GM11168 (cell line): ENCODE results near the gene CD276.
"Not testable (repeated sequence)": the region's sequence is repeated elsewhere in the genome, so short reads cannot be mapped to it uniquely, and the experiment has no call there.

ENCODE experiments used
- in situ Hi-C: fragments of 300-500 bp; cut with MboI; formaldehyde crosslinking; loops from one replicate; pipeline ENCODE4 v1.12.0; 2022; ENCODE audit warnings: low sequenced_read_pairs; ENCODE audit not compliant: unreplicated experiment

Gene CD276

DNA sequence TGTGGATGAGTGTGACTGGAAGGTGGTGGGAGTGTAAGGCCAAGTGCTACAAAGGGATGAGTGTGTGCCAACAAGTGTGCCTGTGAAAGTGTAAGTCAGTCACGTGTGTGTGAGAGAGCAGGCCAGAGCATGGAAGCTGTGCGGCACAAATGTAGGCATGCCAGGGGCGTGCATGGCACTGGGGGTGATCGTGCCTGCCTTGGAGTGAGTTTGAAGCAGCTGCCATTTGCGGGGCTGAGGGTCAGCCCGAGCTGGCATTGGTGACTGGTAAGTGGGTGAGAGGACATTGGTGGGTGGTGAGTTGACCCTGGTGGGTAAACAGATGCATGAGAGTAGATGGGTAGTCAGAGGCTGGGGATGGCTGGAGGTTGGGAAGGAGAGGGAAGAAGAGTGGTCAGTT lies 24.5 kb downstream of the CD276 start:
- in situ Hi-C loops: no loop called here

DNA sequence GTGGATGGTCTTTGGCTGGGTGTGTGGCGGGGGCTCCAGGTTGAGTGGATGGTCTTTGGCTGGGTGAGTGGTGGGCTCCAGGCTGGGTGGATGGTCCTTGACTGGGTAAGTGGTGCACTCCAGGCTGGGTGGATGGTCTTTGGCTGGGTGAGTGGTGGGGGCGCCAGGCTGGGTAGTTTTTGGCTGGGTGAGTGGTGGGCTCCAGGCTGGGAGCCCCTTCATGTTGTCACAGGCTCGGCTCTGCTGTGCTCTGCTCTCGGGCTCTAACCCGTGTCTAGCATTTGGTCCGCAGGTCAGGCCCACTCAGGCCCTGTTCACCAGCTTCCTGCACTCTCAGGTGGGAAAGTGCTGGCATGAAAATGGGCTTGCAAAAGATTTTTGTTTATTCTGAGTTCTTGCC lies 25.1 kb downstream of the CD276 start:
- in situ Hi-C loops: no loop called here

DNA sequence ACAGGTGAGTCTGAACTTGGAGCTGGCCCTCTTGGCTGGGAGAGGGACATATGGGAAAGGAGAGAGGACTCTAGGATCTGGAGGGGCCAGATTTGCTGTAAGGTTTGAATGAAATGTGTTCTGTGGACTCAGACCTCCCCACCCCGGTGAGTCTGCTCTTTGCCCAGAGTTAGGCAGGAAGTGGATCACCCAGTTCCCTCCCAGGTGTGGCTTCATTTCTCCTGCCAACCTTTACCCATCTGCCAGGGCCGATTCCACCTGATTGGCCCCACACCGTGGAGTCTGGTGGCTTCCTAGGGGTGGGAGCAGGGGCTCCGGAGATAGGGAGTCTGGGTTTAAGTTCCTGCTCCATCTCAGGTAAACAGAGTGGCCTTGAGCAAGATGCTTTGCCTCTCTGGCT lies 25.5 kb downstream of the CD276 start:
- in situ Hi-C loops: no loop called here

DNA sequence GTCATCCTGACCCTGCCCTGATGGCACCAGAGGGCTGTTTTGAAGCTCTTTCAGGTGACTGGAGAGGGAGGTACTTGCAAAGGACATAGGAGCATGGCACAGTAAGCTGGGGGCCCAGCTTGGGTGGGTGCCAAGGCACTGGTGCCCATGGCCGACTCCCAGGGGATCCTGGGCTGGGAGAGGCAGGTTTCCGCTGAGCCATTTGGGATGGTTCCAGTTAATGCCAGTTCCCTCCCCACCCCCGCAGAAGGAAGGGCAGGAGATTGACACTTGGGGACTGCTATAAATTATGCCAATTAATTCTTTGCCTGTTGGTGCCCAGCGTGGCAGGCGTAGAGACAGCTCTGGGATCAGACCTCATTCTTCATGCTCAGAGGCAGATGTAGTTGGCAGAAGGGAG lies 26.1 kb downstream of the CD276 start:
- in situ Hi-C loops: no loop called here

DNA sequence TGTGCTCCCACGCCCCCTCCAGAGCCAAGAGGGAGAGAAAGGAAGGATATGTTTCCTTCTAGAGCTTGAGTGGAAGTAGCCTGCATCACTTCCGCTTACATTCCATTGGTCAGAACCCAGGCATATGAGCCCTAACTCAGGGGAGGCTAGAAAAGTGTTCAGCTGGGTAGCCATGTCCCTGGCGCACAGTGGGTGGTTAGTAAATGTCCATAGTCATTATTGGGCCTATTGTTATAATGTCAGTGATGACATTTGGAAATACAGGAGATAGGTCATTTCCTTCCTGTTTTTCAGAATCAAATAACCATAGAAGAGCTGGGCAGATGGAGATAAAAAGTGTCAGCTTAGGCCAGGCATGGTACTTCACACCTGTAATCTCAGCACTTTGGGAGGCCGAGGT lies 27.3 kb downstream of the CD276 start:
- in situ Hi-C loops: no loop called here

DNA sequence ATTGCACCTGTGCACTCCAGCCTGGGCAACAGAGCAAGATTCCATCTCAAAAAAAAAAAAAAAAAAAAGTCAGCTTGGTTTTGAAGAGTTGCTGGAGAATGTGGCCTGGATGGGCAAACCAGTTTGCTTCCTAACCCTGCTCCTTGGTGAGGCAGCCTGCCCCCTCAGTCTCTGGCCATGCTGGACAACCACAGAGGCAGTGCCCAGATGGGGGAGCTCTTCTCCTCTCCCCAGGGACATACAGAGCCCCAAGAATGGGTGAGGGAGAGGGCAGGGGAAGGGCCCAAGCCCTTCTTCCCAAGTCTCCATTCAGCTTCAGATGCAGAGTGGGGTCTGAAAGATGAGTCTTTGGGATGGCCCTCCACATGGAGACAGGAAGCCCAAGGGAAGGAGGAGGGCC lies 27.9 kb downstream of the CD276 start:
- in situ Hi-C loops: no loop called here

DNA sequence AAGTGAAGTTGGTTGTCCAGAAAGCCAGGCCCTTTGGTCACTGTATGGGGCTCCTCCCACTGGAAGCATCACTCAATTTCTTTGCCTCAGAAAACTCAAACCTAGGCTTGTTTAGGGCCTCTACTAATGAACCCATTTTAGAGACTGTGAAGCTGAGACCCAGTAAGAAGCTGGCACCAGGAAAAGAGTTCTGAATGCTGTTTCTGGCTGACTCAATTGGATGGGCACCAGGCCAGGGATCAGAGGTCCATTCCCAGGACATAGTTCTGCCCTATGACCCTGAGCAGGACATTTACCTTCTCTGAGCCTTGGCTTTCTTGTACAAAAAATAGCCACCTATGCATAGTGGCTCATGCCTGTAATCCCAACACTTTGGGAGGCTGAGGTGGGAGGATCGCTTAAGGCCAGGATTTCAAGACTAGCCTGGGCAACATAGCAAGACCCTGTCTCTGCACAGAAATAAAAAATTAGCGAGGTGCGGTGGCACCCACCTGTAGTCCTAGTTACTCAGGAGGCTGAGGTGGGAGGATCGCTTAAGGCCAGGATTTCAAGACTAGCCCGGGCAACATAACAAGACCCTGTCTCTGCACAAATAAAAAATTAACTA lies 30.6 kb downstream of the CD276 start:
- in situ Hi-C loops: no loop called here

DNA sequence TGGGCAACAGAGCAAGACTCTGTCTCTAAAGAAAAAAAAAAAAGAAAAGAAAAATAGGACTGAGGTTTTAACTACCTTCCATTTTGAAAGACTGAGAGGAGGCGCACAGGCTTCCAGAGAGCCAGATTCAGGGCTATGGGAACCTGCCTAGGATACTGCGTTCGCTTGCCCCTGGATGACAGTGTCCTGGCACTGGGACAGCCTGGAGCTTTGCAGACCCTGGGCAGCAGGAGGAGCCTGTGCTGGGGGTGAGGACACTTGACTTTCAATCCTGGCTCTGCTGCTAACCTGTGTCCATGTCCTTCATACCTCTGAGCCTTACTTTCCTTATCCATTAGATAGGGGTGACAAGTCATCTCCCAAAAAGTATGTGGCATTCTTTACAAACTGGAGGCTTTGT lies 31.2 kb downstream of the CD276 start:
- in situ Hi-C loops: no loop called here

DNA sequence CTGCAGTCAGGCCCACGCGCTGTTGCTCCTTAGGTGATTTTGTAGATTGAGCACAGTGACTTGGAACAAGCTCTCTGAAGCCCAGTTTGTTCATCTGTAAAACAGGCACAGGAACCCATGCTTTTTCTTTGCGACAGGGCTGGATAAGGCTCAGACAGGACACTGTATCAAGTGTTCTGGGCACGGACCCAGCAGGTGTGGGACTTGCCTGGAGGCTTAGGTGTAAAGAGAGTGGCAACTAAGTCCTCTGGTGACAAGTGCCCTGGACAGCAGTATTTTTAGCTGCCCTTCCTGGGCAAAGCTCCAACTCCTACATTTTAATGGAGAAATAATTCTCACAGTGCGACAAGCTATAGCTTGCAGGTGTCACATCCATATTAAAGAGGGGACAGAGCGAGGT lies 32.2 kb downstream of the CD276 start:
- in situ Hi-C loops: no loop called here

DNA sequence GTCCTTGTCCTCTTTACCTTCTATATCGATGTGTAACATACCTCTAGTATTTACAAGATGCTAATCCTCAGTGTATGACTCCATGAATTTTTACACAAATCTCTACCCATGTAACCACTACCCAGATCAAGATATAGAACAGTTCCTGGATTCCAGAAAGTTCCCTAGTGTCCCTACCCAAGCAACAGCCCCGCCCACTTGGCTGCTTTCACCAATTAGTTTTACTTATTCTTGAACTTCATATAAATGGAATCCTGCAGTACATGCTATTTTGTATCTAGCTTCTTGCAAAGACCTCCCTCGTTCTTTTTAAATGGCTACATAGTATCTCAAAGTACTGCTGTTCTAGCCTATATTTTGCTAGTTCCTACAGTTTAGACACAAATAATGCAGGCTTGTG lies 33.0 kb downstream of the CD276 start:
- in situ Hi-C loops: no loop called here

DNA sequence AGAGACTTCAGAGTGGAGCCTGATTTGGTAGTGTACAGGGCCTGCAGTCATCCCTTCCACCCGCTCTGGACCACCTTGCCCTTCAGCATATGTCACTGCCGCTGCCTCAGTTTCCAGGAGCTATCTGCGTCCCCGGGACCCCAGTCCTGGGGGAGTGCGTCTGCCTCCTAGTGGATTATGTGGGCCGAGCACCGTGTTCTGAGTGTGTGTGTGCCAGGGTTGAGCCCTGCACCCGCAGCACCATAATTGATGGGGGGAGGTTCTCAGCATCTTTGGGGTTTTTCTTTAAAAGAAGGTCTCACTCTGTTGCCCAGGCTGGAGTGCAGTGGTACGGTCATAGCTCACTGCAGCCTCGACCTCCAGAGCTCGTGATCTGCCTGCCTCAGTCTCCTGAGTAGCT lies 33.6 kb downstream of the CD276 start:
- in situ Hi-C loops: no loop called here

DNA sequence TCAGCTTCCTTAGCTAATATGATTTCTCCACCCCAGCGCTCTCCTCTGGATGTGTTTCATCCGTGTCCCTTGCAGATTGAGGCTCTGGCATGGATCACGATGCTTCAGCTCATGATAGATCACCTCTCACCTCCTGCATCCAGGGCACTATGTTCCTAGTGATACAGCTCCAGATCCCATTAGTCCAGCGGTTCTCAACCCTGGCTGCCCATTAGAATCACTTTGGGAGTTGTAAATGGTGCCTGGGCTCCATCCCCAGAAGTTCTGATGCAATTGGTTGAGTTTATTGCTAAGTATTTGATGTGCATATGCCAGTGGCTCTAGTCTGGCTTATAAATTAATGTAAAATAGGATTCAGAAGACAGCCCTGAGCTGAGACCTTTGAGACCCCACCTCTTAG lies 34.5 kb downstream of the CD276 start:
- in situ Hi-C loops: no loop called here

DNA sequence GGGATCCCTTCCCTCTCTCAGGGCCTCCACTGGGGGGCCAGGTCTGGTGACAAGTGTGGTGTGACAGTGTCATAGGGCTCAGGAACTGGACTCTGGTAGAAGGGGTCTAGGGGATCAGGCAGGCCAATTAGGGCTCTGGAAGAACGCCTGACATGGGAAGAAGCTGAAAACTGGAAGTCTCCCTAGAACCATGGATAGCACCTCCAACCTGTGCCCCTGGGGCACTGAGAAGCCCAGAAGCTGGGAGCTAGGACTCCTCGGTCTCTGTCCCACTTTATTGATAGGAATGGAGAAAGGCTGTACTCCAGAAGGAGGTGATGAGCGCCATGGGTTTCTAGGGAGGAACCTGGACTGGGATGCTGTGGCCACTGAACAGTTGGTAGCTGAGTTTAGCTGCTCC lies 38.2 kb downstream of the CD276 start:
- in situ Hi-C loops: no loop called here

DNA sequence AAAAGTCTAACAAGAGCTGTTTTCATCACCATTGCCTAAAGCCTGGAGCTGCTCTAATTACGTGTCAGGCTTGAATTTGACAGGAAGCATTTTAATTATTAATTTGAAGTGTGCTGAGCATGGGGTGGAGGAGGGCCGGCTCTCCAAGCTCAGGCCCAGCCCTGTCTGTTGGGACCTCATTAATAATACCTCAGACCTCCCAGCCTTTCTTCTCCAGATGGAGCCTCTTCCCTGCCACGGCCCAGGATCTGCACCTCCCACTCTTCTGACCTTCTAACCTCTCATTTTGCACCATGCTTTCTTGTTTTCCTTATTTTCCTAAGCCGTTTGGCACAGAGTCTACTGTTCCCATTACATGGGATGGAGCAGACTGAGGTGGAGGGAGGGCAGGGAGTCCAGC lies 39.0 kb downstream of the CD276 start:
- in situ Hi-C loops: no loop called here

DNA sequence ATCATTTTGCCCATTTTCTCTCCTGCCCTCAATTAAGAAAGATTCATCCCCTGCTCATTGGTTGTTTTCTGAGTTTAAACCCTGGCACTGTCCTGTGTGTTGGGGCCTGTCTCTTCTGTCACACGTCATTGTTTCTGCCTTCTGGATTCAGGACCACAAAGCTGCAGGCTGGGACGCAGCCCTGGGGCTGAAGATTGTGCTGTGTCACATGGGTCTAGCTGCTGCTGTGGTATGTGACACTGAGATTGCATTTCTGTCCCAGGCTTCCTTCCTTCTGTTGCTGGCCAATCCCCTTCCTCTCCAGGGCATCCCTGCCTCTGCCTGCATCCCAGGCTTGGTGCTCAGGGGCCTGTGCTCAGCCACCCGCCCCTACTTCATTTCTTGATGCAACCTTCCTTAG lies 40.0 kb downstream of the CD276 start:
- in situ Hi-C loops: no loop called here

DNA sequence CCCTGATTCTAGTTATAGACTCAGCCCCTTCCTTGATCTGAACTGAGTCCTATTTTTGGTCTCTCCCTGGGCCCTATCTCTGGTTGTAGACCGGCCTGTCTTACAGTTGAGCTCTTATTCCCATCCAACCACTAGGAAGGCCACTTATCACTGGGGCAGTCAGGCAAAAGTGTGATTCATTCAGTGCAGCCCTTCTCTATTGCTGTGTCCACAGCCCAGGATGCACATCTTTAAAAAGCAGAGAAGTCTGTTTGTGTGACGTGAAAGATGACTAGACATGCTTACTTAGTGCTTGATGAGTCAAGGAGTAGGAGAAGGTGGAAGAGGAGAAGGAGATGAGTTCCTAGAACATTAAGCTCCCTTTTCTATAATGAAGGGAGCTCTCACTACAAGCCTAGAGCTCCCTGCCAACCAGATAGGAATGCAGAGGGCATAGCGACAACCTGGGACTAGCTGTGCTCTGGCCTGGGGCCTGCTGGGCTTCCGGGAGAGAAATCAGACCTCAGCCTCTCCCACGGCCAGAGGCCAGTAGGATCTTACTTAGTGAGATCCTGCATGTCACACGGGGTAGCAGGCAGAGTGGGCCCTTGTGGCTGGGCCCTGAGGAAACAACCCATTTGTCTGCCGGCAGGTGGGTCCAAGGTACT lies 43.3 kb downstream of the CD276 start:
- in situ Hi-C loops: no loop called here

DNA sequence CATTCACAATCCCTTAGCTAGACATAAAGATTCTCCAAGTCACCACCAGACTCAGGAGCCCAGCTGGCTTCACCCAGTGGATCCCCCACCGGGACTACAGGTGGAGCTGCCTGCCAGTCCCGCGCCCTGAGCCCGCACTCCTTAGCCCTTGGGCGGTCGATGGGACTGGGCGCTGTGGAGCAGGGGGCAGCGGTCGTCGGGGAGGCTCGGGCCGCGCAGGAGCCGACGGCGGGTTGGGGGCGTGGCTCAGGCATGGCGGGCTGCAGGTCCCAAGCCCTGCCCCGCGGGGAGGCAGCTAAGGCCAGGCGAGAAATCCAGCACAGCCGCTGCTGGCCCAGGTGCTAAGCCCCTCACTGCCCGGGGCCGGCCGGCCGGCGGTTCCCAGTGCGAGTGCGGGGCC lies 47.9 kb downstream of the CD276 start:
- in situ Hi-C loops: not testable (repeated sequence)

DNA sequence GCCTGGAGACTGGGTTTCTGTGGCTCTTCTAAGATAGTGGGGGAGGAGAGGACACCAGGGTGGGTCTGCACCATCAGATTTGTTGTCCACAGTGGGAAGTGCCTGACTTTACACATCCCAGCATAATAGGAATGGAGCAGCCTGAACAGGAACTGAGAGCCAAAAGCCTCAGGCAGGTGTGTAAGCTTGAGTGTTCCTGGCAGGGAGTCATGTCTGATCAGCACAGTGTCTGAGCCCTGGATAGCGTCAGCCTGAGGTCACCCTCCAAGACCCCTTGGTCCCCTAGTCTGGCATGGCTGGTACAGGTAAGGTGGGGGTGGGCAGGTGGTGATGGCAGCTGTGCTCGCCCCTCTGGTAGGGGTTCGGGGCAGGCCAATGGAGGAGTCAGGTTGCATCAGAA lies 48.7 kb downstream of the CD276 start:
- in situ Hi-C loops: no loop called here

DNA sequence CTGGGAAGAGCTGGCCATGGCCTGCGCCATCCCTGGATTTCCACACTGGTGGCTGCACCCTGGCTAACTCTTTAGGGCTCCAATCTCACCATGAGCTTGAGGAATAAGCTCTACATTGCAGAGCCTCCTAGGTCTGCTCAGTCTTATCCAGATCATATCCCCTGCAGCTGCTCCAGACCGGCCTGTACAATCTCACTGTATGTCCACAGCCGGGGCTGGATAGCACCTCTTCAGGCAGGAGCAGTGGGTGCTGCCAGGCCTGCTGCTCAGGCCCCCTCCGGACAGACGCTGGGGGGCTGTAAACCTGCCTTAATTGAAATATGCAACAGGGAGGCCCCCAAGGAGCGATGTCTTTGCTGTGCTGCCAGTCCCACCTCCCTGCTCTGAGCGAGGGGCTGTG lies 53.4 kb downstream of the CD276 start:
- in situ Hi-C loops: no loop called here

DNA sequence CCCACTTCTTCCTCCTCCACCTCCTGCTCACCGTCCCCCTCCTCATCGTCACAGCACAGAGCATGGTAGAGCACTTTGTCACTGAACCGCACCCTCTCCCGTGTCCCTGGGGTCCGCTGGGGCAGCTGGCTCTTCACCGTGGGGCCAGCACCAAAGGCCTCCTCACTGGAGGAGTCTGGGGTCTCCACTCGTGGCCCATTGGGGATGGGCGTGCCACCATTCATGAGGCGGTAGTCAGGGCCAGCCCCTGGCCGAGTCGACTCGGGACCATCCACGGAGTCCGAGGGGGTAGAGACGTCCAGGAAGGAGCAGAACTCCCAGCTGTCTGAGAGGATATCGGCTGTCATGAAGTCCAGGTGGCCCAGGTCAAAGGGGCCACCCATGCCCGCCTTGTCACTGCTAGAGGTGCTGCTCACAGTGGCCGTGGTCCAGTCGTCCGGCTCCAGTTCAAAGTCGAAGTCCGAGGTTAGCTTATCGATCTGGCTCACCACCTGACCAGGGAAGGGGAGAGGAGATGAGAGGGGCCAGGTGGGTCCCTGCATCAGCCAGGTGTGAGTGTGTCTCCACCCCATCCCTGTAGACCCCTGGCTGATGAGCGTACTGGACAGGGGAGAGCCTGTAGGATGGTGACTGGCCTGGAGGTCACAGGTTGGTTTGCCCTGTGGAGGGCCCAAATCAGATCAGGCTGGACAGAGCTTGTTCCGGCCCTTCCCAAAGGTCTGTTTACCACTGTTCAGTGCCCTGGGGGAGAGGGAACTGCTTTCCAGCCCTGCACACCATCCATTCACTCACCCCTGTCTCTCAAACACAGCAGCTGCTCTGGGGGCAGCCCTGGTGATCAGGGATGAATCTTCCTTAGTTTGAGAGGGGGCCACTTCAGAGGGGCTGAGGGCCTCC lies 56.2 kb downstream of the CD276 start:
- in situ Hi-C loops: no loop called here

DNA sequence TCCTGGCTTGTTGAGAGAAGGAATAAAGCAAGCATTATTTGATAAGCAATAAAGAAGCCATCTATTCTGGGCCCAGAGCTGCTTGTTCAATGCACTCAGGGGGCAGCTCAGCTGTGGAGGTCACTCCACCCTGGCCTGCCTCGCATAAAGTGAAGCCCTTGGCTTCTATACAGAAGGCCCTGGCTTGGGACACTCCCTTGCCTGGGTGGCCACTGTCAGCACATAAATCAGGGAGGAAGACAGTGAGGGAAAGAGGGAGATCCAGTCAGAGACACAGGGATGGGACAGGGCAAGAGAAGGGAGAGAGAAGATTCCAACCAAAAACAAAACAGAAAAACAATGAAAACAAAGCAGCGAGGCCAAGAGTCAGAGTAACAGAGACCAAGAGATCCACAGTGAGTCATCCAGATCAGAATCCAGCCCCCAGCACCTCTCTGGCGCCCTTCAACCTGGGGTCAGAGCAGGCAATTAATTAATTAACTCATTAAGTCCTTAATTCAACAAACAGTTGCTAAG lies 57.2 kb downstream of the CD276 start:
- in situ Hi-C loops: no loop called here
